NB4 (cell line): ENCODE data around the gene APP.
"Not testable (repeated sequence)": the region's sequence is repeated elsewhere in the genome, so short reads cannot be mapped to it uniquely, and the experiment has no call there.

Source experiments
- DNase-seq: peaks from one replicate; pipeline ENCODE4 v3.0.0; 2010; ENCODE audit warnings: low read depth
- H3K4me3 ChIP-seq: one replicate; pipeline ENCODE4 v1.5.1; 2011; ENCODE audit warnings: mild to moderate bottlenecking, low read depth, low read length, moderate library complexity
- MAX ChIP-seq: IDR thresholded peaks from 2 replicates; pipeline ENCODE4 v1.6.1; 2011; ENCODE audit warnings: low read depth, low read length
- MYC ChIP-seq: IDR thresholded peaks from 2 replicates; pipeline ENCODE4 v1.6.1; 2011; ENCODE audit warnings: low read depth, low read length
- POLR2A ChIP-seq: IDR thresholded peaks from 2 replicates; pipeline ENCODE4 v1.6.1; 2011; ENCODE audit warnings: mild to moderate bottlenecking; ENCODE audit not compliant: insufficient read length; ENCODE audit errors: extremely low read depth
- TF ChIP-seq, protein P1 (sequence below): IDR thresholded peaks from one replicate; pipeline ENCODE4 v1.5.1; 2012; ENCODE audit warnings: low read depth, low read length

Gene APP

DNA sequence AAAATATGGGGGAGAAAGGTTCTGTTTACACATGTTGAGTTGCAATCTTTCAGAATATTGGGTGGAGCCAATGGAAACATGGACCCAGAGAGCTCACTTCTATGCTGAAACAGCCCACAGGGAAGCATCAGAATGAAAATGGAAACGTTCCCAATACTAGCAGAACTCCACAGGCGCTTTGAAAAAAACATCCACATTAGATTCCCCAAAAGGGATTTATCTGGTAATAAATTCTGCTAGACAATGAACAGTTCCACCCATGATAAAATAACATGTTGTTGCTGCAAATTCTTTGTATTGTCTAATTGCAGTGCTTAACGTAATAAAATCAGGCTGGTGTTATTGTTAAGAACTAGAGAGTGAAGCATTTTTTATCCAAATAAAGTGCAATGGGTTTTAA, 238.8 kb downstream of the APP start:
- H3K4me3 ChIP-seq = no peak overlapping the region

DNA sequence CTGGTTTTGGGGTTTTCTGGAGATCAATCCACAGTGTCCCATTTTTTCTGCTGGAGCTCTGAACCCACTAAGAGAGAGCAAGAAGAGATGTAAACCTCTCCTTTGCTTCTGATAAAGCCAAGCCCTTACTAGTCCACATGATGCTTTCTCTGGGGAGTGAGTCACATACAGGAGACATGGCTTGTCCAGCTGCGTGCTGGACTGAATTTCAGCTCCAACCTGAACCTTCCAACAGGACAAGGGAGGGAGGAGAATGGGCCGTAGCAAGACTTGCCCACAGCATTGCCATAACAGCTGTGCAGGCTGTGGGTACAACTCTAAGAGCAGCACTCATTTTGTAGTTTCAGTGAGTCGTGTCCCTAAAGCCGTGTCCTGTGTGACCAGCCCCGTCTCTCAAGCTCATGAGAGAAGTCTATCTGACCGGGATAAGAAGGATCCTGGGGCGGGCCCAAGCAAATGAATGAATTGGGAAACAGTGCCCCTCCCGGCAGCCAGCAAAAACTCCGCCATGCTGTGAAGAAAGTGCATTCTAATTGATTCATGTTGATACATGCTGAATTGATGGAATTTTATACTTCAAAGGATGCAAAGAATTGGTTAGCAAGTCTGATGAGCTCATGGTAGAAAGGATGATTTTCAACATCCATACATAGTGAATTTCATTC, 240.6 kb downstream of the APP start:
- no peak for DNase-seq
- no peak overlapping the region for H3K4me3 ChIP-seq
- TF ChIP-seq MYC (no peak), MAX (no peak), POLR2A (no peak)
- TF ChIP-seq, protein P1, sequence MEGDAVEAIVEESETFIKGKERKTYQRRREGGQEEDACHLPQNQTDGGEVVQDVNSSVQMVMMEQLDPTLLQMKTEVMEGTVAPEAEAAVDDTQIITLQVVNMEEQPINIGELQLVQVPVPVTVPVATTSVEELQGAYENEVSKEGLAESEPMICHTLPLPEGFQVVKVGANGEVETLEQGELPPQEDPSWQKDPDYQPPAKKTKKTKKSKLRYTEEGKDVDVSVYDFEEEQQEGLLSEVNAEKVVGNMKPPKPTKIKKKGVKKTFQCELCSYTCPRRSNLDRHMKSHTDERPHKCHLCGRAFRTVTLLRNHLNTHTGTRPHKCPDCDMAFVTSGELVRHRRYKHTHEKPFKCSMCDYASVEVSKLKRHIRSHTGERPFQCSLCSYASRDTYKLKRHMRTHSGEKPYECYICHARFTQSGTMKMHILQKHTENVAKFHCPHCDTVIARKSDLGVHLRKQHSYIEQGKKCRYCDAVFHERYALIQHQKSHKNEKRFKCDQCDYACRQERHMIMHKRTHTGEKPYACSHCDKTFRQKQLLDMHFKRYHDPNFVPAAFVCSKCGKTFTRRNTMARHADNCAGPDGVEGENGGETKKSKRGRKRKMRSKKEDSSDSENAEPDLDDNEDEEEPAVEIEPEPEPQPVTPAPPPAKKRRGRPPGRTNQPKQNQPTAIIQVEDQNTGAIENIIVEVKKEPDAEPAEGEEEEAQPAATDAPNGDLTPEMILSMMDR = no peak

More for the DNA sequence above, 238.8 kb downstream of the APP start:
- no peak for TF ChIP-seq MYC
- no peak for TF ChIP-seq POLR2A
- TF ChIP-seq MAX = no peak
- TF ChIP-seq, protein P1 = no peak
- no peak for DNase-seq

DNA sequence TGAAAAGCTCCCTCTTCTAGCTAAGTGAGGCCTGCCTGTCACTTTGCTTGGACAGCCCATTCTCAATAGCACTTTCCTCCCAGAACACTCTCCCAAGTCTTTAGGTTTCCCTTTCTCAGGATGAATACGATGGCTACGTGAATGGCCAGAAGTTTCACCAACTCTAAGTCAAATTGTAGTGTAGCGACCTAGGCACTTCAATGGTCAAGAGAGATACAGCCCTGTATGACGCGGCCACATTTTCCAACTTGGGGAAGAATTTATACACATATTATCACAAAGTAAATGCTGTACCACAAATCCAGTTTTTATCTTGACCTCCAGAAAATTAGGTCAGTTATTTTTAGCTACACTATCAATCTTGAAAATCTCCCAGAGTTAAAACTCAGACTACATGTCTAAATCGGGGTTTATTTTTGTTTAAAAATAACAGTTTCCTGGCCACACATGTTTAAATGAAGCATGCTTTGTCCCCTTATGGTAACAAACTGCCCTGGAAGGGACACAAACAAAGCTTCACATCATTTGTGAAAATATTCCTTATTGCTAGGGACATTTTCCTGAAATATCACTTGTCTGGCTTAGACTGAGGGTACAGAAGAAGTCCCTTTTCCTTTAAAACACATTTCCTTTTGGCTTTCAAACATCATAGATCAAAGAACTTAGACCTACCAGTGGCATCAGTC, 243.2 kb downstream of the APP start:
- no peak overlapping the region for H3K4me3 ChIP-seq
- TF ChIP-seq MAX = no peak
- no peak for TF ChIP-seq POLR2A
- TF ChIP-seq MYC = no peak
- TF ChIP-seq, protein P1 = no peak
- DNase-seq = no peak

- H3K4me3 ChIP-seq = no peak overlapping the region
- TF ChIP-seq MAX = no peak
- TF ChIP-seq MYC = no peak
- TF ChIP-seq, protein P1 = no peak
- no peak for TF ChIP-seq POLR2A
- DNase-seq = no peak
Measured at GRCh38 chr21:25925936-25926335, 244.6 kb downstream of the APP start.

- no peak for DNase-seq
- TF ChIP-seq, protein P1 = no peak
- no peak for TF ChIP-seq MAX
- TF ChIP-seq POLR2A = no peak
- no peak for TF ChIP-seq MYC
- no peak overlapping the region for H3K4me3 ChIP-seq
Measured at GRCh38 chr21:25925064-25925800, 245.3 kb downstream of the APP start.

GRCh38 chr21:25918152-25918551, 252.4 kb downstream of the APP start:
- DNase-seq, H3K4me3 ChIP-seq: not testable (repeated sequence)
